Stimulated activated CD8-positive, alpha-beta memory T cell treated with anti-CD3 and anti-CD28 coated beads, Interleukin-15, amount 100 ng/mL, for 4 hours (primary cell): ENCODE measurements around the gene HOXC12.

Experiments
- DNase-seq, 2 donors: peaks; one replicate each; pipeline ENCODE4 v3.0.0-alpha.2; 2020; ENCODE audit warnings: low read depth in 2 of 2

Gene HOXC12

GRCh38 chr12:53954694-53955035, at the start of gene HOXC12:
HOXC12 (plus strand) TSS chr12:53954903; CDS start chr12:53954930, 27 bp downstream.
- no peak for DNase-seq

GRCh38 chr12:53907103-53907502, 47.6 kb upstream of the HOXC12 start:
- no peak for DNase-seq

DNA sequence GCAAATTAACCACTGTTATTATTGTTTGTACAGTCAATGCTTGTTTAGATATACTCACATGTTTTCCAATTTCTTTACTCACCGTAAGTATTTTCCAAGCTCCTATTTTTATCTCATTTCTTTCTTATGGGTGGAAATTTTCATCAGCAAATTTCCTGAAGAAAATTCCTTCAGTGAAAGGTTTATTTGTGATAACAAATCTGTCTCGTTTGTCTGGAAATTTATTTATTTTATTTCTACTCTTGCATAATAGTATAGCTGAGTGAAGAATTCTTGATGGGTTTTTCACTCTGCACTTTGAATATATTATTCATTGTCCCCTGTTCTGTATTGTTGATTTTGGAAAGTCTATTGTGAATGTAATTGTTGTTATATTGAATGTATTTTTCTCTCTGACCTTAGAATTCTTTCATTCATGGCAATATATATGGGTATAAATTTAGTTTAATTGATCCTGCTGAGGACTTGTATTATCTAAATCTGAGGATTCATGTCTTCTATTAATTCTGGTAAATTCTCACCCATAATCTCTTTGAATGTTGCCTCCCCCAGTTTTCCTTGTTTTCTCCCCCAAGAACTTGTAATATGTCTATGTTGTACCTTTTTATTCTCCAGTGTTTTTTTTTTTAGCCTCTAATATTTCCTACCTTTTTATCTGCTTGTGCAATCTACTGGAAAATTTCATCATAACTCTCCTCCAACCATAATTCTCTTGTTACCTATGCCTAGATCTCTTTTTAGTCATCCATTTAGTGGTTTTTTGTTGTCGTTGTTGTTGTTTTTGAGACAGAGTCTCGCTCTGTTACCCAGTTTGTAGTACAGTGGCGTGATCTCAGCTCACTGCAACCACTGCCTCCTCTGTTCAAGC, 37.7 kb upstream of the HOXC12 start:
- no peak for DNase-seq

- no peak for DNase-seq
Observed at GRCh38 chr12:53924521-53925405, 29.9 kb upstream of the HOXC12 start.

- no peak for DNase-seq
Observed at GRCh38 chr12:53927220-53928029, 27.3 kb upstream of the HOXC12 start.

DNA sequence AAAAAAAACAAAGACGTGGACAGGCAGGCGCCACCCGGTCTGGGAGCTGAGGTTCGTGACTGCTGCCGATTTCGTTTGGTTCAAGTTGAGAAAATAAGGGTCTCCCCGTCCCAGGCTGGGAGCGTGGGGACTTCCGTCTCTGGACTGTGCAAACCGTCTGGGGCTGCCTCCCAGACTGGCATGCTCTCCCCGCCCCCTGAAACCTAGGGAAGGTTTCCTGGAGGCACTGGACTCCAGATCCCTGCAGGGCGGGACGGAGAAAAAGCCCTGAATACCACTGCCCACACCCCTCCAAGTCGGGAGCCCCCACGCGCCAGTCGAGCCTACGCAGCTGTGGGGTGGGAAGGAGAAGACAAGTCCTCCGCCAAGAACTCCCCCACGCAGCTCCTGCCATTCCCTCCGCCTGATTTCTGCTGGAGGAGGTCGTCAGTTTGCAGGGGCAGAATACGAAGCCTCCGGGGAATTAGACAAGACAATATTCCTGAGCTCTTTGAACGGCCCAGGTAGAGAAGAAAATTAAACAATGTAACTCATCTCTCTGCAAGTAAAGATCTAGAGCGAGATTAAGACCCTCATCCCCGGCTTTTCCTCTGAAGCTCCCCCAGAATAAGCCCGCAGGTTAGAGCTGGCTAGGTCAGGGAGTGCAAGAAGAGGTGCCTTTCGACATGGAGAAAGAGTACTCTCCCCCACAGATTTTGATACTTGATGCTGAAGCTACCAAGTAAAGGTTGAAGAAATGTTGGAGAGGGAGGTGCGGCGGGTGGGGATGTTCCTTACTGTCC, 26.5 kb upstream of the HOXC12 start:
- no peak for DNase-seq

GRCh38 chr12:53929527-53929926, 25.2 kb upstream of the HOXC12 start:
- DNase-seq = no peak

- no peak for DNase-seq
Observed at GRCh38 chr12:53930591-53931255, 24.0 kb upstream of the HOXC12 start.

DNA sequence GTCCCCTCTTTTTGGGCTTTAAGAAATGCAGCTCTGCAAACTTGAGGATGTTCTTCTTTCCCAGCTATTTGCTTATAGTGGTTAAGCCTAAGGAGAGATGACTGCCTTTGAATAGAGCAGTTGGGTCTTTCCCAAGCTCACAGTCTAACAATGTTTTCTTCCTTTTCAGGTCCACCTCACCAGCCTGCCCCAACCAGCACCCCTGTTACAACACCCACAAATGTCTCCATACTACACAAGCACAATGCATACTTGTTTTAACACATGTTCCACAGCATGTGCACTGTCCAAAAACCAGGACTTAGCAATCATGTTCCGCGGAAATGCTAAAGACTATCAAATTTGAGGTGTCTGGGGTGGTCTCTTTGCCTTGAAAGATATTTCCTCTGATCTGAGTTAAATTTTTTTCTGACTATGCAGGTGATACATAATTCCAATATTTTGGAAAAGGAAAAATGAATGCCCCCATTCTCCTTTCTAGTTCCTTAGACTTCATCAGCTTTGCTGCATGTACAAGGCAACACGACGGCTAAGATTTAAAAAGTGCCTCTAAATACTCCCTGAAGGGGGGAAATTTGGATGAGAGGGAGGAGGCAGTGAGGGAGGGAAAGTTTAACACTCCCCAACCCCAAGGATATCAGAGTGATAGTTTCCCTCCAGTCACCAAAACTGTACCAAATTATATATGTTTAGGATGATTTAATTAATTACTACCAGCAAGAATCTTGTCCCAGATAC, 22.7 kb upstream of the HOXC12 start:
- DNase-seq = no peak

DNA sequence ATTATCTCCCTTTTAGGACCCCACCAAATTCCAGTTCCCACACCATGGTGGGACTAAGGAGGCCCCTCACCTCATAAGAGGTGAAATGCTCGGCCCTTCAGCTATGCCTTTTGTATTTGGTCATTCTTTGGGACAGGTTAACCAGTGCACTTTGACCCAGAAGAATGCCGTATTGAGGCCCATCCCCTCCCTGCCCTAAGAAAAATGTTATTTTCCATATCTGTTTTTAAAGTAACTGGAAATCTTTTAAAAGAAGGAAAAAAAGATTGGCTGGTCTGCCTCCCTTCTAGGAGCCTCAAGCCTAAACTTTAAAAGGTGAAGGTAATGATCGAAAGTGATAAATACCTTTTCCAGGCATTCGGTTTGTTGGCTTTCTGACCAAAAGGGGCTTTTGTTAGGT, 21.8 kb upstream of the HOXC12 start:
- DNase-seq = no peak

- no peak for DNase-seq
Observed at GRCh38 chr12:53935383-53936341, 19.0 kb upstream of the HOXC12 start.

DNA sequence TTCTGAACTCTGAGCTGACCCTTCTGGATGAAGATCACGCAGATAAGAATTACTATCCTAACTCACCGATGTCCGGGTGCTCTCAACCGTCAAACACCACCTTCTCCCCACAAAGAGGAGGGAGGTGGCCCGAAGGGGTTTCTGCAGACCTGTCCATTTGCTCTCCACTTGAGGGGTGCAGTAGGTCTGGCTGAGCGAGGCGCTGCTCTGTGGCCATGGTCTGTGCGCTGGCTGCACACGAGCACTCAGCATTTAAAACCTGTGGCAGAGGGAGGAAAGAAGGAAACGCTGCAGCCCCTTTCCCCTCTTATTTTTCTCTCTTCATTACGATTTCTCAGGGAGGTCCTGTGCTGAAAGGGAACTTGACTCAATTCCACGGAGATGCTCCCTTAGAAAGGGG, 17.6 kb upstream of the HOXC12 start:
- DNase-seq = no peak

DNA sequence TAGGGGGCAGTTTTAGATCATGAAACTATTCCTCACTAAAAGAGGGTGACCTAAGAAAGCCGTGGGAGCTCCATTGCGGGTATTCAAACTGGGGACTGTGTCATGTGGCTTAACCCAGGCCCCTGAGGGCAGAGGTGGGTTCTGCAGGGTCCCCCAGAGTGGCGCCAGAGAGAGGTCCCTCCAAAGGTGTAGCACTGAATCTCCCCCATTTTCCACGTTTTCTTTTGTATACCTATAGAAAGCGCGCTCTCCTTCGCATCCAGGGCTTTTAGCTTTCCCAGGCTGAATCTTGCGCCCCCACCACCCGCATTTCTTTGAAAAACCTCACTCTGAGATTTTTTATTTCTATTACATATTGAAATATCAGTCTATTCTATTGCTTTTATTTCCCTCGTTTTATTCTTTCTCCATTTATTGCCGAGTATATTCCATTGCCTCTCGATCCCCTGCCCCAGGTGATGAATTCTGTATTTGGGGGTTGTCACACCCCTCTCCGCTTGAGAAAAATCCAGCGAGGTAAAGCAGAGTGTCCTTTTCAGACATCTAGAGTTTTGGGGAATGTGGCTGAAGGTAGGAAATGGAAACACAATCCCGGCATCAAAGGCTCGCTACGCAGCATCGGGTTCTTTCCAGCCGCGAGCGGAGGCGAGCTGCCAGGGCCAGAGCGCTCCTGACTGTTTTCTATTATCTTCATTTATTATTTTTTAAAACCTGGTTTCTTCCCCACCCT, 16.9 kb upstream of the HOXC12 start:
- no peak for DNase-seq

GRCh38 chr12:53938326-53939140, 16.2 kb upstream of the HOXC12 start, which contains the start of gene HOXC13:
HOXC13 (plus strand) TSS chr12:53938831; CDS start chr12:53938907, 76 bp downstream.
- DNase-seq = no peak

DNA sequence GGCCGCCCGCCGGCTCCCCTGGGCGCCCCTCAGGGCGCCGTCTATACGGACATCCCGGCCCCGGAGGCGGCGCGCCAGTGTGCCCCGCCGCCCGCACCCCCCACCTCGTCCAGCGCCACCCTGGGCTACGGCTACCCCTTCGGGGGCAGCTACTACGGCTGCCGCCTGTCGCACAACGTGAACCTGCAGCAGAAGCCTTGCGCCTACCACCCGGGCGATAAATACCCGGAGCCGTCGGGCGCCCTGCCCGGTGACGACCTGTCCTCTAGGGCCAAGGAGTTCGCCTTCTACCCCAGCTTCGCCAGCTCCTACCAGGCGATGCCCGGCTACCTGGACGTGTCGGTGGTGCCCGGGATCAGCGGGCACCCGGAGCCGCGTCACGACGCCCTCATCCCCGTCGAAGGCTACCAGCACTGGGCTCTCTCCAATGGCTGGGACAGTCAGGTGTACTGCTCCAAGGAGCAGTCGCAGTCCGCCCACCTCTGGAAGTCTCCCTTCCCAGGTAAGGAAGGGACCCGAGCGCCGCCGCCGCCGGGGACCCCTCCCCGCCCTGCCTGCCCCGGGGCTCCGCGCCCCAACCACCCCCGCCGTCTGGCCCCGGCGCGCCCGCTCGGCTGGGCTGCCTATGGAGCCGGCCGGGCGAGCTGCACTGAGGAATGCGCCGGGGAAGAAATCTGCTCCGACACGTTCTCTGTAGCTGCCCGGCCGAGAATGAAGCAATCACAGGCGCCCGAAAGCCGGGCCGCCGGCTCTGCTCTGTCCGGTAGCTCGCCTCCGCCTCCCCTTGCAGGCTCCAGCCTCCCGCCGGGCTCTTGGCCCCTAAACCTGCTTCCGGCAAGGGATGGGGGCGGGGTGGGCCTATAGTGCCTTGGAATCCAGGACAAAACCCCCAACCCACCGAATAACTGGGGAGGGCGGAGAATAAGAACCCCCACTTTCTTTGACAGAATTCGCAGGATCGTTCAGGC, 15.3 kb upstream of the HOXC12 start:
- no peak for DNase-seq

GRCh38 chr12:53940443-53941014, 14.2 kb upstream of the HOXC12 start:
- no peak for DNase-seq
